GM23248 (cell line): Measurements from ENCODE around the gene MRPL20. TPM values are rescaled to one million over a fixed set of nuclear protein-coding genes. Genes with fewer than 3 reads are reported as not detected.

Experiments
- DNase-seq: peaks from one replicate; pipeline ENCODE4 v3.0.0-alpha.2; 2015
- H2AFZ ChIP-seq: fragments of 200-600 bp; sonication (generic); 2 replicates; pipeline ENCODE4 v1.6.1; 2016; ENCODE audit warnings: antibody characterized with exemption
- H3F3A ChIP-seq: fragments of 200-600 bp; sonication (generic); 2 replicates; pipeline ENCODE4 v1.6.1; 2016; ENCODE audit warnings: mild to moderate bottlenecking, antibody characterized with exemption, mixed run types; ENCODE audit not compliant: insufficient read depth
- H3K27ac ChIP-seq: fragments of 200-600 bp; sonication (generic); 2 replicates; pipeline ENCODE4 v1.5.1; 2016; ENCODE audit warnings: mild to moderate bottlenecking
- H3K27me3 ChIP-seq: fragments of 200-600 bp; sonication (generic); replicated peaks from 2 replicates; pipeline ENCODE4 v1.6.1; 2016; ENCODE audit warnings: mild to moderate bottlenecking; ENCODE audit not compliant: insufficient read depth
- H3K36me3 ChIP-seq: fragments of 200-600 bp; sonication (generic); 2 replicates; pipeline ENCODE4 v1.6.1; 2016; ENCODE audit warnings: low read depth, mild to moderate bottlenecking
- H3K4me1 ChIP-seq: fragments of 200-600 bp; sonication (generic); 2 replicates; pipeline ENCODE4 v1.6.1; 2016; ENCODE audit warnings: mild to moderate bottlenecking; ENCODE audit not compliant: insufficient read depth
- H3K4me2 ChIP-seq: fragments of 200-600 bp; sonication (generic); one replicate; pipeline ENCODE4 v1.6.1; 2016; ENCODE audit warnings: mild to moderate bottlenecking; ENCODE audit not compliant: unreplicated experiment
- H3K4me3 ChIP-seq: fragments of 200-600 bp; sonication (generic); 2 replicates; pipeline ENCODE4 v1.5.1; 2016; ENCODE audit warnings: mild to moderate bottlenecking
- H3K79me2 ChIP-seq: fragments of 200-600 bp; sonication (generic); 2 replicates; pipeline ENCODE4 v1.6.1; 2016; ENCODE audit warnings: mild to moderate bottlenecking; ENCODE audit not compliant: insufficient read depth
- H3K9ac ChIP-seq: fragments of 200-600 bp; sonication (generic); 2 replicates; pipeline ENCODE4 v1.6.1; 2016; ENCODE audit warnings: mild to moderate bottlenecking
- H3K9me2 ChIP-seq: fragments of 200-600 bp; sonication (generic); 2 replicates; pipeline ENCODE4 v1.6.1; 2016; ENCODE audit warnings: mixed run types, mild to moderate bottlenecking, moderate library complexity; ENCODE audit not compliant: insufficient read depth
- H3K9me3 ChIP-seq: fragments of 200-600 bp; sonication (generic); one replicate; pipeline ENCODE4 v1.6.1; 2017; ENCODE audit warnings: low read depth
- H4K20me1 ChIP-seq: fragments of 200-600 bp; sonication (generic); 2 replicates; pipeline ENCODE4 v1.6.0; 2016; ENCODE audit not compliant: insufficient read depth
- EZH2 ChIP-seq: fragments of 200-600 bp; sonication (generic); IDR thresholded peaks from 2 replicates; pipeline ENCODE4 v1.6.1; 2018; ENCODE audit warnings: antibody characterized with exemption, mild to moderate bottlenecking; ENCODE audit not compliant: insufficient read depth, poor library complexity, severe bottlenecking
- EZH2phosphoT487 ChIP-seq: fragments of 200-600 bp; sonication (generic); IDR thresholded peaks from 2 replicates; pipeline ENCODE4 v1.6.1; 2018; ENCODE audit warnings: antibody characterized with exemption, moderate library complexity, mild to moderate bottlenecking, low read depth; ENCODE audit not compliant: insufficient read depth
- WGBS, 2 experiments: methylation state at CpG; one replicate each; pipeline ENCODE4 v1.1.6; 2015 to 2017; ENCODE audit warnings: low lambda C conversion rate in 2 of 2, low coverage in 1 of 2; ENCODE audit errors: missing lambda C conversion rate in 2 of 2; 5-methylcytosine and 5-hydroxymethylcytosine counted together
- in situ Hi-C: fragments of 300-500 bp; cut with MboI; formaldehyde crosslinking; loops from 2 replicates; pipeline ENCODE4 v1.15.0; 2020
- polyA plus RNA-seq: library from polyadenylated mRNA; unstranded; fragments of >200 nt; fragmentation: Nextera tagmentation; extraction: Ambion mirVana; gene quantifications from 2 replicates; pipeline ENCODE4 v1.2.1, GENCODE V29; 2016
- total RNA-seq: library from RNA; depleted of rRNA; stranded (reverse); fragments of >200 nt; shearing (Covaris generic); gene quantifications from 2 replicates; pipeline ENCODE4 v1.2.3, GENCODE V29; 2014

MRPL20 gene
- total and polyA plus RNA-seq, 2 experiments from 2014 or later, result 88.9 to 181 TPM

DNA sequence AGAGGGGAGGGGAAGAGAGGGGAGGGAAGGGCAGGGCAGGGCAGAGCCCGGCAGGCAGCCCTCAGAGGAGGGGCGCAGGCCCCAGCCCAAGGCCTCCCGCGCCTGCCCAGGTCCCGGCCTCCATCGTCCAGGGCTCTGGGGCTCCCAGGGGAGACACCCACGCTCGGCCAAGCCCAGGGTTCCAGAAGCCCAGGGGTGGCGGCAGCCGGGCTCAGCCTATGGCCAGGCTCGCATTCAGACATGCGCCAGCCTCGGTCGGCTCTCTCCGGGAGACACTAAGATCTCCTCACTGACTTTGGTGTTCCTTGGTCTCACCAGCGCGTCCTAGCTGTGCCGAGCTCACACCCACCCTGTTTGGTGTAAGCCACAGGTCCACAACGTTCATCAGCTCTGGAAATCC lies 21.1 kb upstream of the MRPL20 start:
- TF ChIP-seq EZH2phosphoT487 (no peak), EZH2 (no peak)
- Histone ChIP-seq H2AFZ (no peak overlapping the region), H3K27me3 (no peaks in the 10 kb centered on the region), H3K9ac (no peak overlapping the region), H3K36me3 (no peaks in the 10 kb centered on the region), H3K27ac (no peak overlapping the region), H3K9me2 (no peaks in the 10 kb centered on the region), H3K4me2 (no peak overlapping the region), H3F3A (0 out of 2 replicates have a peak, but pooled peaks cover 7% of the 10 kb centered on the region), H3K9me3 (no peaks in the 10 kb centered on the region), H4K20me1 (no peaks in the 10 kb centered on the region), H3K79me2 (no peaks in the 10 kb centered on the region), H3K4me3 (no peak overlapping the region), H3K4me1 (no peaks in the 10 kb centered on the region)
- DNase-seq, result no peak
- in situ Hi-C loops, result no loop called here
- WGBS, 2 experiments, result 81 to 90% methylated on average over 11 to 19 of the region's 19 CpGs

DNA sequence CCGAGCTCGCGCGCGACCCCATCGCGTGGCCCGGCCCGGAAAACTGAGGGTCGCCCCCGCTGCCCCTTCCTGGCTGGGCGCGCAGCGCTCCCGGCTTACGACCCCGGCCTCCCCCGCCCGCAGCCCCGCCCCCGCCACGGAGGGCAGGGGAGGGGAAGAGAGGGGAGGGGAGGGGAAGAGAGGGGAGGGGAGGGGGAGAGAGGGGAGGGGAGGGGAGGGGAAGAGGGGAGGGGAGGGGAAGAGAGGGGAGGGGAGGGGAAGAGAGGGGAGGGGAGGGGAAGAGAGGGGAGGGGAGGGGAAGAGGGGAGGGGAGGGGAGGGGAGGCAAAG lies 20.7 kb upstream of the MRPL20 start:
- no peak overlapping the region for H3K4me3 ChIP-seq
- no peaks in the 10 kb centered on the region for H3K9me2 ChIP-seq
- no peak overlapping the region for H3K27ac ChIP-seq
- 2% methylated on average over 22 of the region's 22 CpGs; no CpG with 5 or more reads in 1 of the 2 experiments for WGBS, 2 experiments
- H3K9ac ChIP-seq, result no peak overlapping the region
- no peak for DNase-seq
- no peaks in the 10 kb centered on the region for H3K36me3 ChIP-seq
- 0 out of 2 replicates have a peak, but pooled peaks cover 7% of the 10 kb centered on the region for H3F3A ChIP-seq
- in situ Hi-C loops, result no loop called here
- TF ChIP-seq EZH2 (no peak), EZH2phosphoT487 (no peak)
- H3K9me3 ChIP-seq, result no peaks in the 10 kb centered on the region
- H3K79me2 ChIP-seq, result no peaks in the 10 kb centered on the region
- 0 out of 2 replicates have a peak overlapping the region, but pooled peaks have one; percentile 48 for H2AFZ ChIP-seq
- no peaks in the 10 kb centered on the region for H3K4me1 ChIP-seq
- H3K4me2 ChIP-seq, result peak overlapping the region; percentile 7
- H4K20me1 ChIP-seq, result no peaks in the 10 kb centered on the region
- H3K27me3 ChIP-seq, result no peaks in the 10 kb centered on the region

DNA sequence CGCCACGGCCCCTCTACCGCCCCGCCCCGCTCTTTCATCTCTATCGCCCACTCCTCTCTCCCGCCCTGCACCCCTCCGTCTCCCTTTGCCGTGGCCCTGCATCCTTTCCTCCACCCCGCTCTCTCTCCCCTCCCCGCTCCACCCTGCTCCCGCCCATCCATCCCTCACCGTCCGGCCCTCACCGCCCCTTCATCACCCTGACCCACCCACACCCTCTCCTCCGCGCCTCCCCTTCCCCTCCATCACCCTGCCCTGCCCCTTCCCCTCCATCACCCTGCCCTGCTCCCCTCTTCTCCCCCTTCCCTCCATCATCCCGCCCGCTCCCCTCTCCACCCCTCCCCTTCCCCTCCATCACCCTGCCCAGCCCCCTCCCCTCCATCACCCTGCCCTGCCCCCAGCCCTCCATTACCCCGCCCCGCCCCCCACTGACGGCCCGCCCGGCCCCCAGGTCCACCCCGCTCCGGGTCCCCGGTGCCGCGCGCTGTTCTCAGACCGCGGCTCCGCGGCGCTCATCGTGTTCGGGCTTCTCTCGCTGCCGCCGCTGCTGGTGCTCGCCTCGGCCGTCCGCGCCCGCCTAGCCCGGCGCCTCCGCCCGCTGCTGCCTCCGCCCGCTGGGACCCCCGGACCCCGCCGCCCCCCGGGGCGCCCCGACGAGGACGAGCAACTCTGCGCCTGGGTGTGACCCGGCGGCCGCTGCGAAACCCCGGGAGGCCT lies 20.2 kb upstream of the MRPL20 start:
- 0 out of 2 replicates have a peak overlapping the region, but pooled peaks have one; percentile 48 for H2AFZ ChIP-seq
- no peaks in the 10 kb centered on the region for H4K20me1 ChIP-seq
- no peak for TF ChIP-seq EZH2phosphoT487
- no peak for TF ChIP-seq EZH2
- no peaks in the 10 kb centered on the region for H3K79me2 ChIP-seq
- H3K9ac ChIP-seq, result no peak overlapping the region
- 9 to 12% methylated on average over 10 to 66 of the region's 66 CpGs for WGBS, 2 experiments
- H3K9me3 ChIP-seq, result no peaks in the 10 kb centered on the region
- H3K36me3 ChIP-seq, result no peaks in the 10 kb centered on the region
- in situ Hi-C loops, result no loop called here
- peak; percentile 59 for DNase-seq
- H3K4me2 ChIP-seq, result peak overlapping the region; percentile 7
- no peaks in the 10 kb centered on the region for H3K27me3 ChIP-seq
- no peak overlapping the region for H3K27ac ChIP-seq
- H3K4me1 ChIP-seq, result no peaks in the 10 kb centered on the region
- H3K4me3 ChIP-seq, result no peak overlapping the region
- no peaks in the 10 kb centered on the region for H3K9me2 ChIP-seq
- 0 out of 2 replicates have a peak, but pooled peaks cover 7% of the 10 kb centered on the region for H3F3A ChIP-seq

DNA sequence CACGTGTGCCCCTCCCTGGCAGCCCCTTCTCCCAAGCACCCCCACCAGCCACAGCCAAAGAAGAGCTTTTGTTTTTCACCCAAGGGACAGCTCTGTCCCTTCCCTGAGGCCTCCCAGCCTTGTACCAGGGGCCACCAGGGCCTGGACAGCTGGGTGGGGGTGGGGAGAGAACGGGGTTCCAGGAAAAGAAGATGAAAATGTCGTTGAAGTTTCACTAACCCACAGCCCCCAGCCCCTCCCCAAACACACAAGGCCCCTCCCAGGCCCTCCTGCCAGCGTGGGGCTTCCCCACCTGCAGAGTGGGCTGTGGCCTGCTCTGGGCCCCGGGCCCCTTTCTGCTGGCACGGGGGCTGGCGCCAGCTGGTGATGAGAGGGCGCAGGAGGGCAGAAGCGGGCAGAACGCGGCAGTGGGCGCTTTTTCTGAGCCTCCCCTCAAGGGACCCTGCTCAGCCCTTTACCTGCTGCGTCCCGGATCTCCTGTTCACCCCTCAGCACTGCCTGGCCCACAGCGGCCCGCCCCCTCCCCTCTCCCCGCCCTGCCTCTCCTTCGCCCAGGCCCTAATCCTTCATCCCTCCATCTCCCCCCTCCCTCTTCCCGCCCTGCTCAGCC lies 19.5 kb upstream of the MRPL20 start:
- DNase-seq, result no peak
- in situ Hi-C loops, result no loop called here
- Histone ChIP-seq H3K9me2 (no peaks in the 10 kb centered on the region), H4K20me1 (no peaks in the 10 kb centered on the region), H3K27me3 (no peaks in the 10 kb centered on the region), H3K9me3 (no peaks in the 10 kb centered on the region), H3K4me3 (no peak overlapping the region), H3K9ac (no peak overlapping the region), H2AFZ (no peak overlapping the region), H3F3A (0 out of 2 replicates have a peak, but pooled peaks cover 7% of the 10 kb centered on the region), H3K27ac (no peak overlapping the region), H3K4me2 (no peak overlapping the region), H3K79me2 (no peaks in the 10 kb centered on the region), H3K4me1 (no peaks in the 10 kb centered on the region), H3K36me3 (no peaks in the 10 kb centered on the region)
- 40 to 51% methylated on average over 10 to 19 of the region's 19 CpGs for WGBS, 2 experiments
- TF ChIP-seq EZH2phosphoT487, result no peak
- TF ChIP-seq EZH2, result no peak
